HG03520 (cell line): ENCODE measurements around the gene MBOAT1.
"Not testable (repeated sequence)": the region's sequence is repeated elsewhere in the genome, so short reads cannot be mapped to it uniquely, and the experiment has no call there.

Experiments used
- ATAC-seq: cut with Tn5 transposase; IDR thresholded peaks from one replicate; pipeline ENCODE4 v1.9.1; 2021; ENCODE audit warnings: mild to moderate bottlenecking, moderate library complexity; ENCODE audit not compliant: unreplicated experiment

The MBOAT1 gene

DNA sequence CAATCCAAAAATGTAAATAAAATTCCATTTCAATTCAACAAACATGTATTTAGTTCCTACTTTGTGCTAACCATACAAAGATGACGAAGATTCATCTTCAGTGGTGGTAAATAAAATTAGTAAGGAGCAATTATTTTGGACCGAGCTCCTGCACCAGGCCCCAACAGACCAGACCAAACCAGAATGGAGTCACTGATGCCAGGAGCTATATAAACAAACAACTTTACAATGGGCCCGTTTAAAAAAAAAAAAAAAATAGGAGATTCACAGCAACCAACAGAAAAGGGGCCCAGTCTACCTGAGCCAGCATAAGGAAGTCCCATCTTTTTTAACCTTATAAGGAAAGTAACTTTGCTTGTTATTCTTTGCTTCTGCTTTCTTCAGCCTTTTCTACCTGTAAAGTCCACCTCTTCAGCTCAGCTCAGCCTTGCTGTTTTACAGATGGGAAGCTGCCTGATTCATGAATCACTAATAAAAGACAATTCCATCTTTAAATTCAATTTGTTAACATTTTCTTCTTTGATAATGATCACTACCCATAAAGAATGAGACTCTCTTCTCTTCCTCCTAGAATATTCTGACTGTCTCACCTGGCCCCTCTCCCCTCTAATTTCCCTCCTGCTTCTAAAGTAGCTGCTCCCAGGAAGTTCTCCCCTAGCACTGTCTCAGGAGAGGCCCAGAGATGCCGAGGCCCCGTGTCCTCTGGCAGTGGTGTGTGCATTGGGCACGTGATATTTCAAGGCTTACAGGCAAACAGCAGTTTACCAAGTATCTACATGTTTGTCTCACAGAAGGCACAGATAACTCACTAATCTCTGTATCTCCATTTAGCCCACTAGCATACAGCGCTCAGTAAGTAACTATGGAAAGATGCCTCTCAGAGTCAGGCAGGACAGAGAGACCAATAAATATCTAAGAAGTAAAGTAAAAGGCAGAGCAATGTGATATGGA, 8.4 kb downstream of the MBOAT1 start:
- no peak for ATAC-seq

DNA sequence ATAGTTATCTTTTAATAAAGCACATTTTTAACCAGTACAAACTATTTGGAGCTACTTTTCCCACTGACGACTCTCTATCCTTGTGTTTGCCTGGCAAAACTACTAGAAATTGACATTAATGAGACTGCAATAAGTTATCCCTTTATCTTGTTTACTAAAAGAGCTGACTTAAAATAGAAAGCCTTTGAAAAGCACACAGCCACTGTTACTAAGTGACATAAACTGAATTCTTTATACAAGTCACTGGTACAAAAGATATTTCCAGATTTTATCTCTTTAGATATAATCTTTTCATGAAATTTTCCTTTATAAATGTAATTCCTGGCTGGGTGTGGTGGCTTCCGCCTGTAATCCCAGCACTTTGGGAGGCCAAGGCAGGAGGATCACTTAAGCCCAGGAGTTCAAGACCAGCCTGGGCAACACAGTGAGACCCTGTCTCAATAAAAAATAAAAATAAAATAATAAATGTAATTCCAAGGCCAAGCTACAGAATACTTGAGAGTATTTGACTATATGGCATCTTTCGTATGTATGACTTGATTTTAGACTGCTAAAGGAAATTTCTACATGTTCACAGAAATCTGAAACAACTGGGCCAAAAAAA, 9.5 kb downstream of the MBOAT1 start:
- no peak for ATAC-seq

DNA sequence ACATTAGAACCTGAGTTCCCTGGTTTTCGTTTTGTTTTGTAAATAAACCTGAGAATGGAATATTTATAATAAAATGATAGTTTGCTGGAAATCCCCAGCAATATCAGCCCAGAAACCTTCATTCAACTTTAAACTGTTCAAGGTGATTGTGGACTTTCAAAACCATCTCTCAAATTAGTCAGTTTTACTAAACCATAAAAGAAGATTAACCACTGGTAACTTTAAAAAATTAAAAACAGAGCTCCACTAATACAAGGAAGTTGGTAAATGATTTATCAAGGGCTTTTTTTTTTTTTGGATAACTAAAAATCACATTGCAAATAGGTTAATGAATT, 10.0 kb downstream of the MBOAT1 start:
- peak; percentile 33 for ATAC-seq

DNA sequence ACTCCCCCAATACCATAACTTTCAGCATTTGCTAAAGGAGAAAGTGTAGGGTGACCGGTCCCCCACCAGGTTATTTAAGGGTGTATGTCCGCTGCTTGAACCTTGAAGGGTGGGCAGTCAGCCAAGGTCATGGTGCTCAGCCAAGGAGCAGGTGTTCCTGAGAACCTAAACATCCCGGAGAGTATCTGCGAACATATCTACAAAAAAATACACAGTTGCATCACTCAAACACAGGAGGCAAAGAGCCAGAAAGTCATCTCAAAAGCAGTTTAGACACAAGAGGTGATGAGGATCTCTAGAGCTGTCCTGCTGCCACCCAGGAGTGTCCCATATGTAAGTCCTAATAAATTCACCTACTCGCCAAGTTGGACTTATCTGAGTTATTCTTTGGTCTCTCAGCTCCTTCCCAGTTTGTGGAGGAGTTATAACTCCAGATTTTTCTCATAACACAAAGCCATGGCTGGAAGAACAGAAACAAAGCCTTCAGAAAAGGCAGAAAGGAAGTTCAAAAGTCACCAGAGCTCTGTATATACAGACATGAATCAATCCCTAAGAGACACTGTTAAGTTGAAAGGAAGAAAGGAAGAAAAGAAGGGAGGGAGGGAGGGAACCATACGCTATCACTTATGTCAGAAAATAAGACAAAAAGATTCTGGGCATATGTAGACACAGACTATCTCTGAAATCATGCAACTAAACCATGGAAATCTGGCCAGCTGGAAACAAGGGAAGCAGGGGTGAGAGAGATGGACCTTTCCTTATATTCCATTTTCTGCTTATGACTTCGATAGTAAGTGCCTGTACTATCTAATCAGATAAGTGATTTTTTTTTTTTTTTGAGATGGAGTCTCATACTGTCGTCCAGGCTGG, 11.3 kb downstream of the MBOAT1 start:
- no peak for ATAC-seq

DNA sequence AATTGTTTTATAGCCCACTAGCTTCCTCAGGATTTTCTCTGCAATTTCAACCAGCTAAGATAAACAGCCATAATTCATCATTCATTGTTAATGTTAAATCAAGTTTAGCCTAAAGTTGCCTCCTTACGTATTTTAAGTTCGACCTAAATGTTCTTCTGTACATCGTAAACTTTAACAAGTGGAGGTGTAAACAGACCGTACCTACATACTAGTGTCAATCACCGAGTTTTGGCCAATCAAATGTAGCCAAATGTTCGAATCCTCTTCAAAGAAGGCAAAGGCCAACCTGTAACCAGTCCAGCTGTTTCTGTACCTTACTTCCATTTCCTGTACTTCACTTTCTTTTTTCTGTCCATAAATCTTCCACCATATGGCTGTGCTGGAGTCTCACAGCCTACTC, 13.5 kb downstream of the MBOAT1 start:
- ATAC-seq, result no peak

DNA sequence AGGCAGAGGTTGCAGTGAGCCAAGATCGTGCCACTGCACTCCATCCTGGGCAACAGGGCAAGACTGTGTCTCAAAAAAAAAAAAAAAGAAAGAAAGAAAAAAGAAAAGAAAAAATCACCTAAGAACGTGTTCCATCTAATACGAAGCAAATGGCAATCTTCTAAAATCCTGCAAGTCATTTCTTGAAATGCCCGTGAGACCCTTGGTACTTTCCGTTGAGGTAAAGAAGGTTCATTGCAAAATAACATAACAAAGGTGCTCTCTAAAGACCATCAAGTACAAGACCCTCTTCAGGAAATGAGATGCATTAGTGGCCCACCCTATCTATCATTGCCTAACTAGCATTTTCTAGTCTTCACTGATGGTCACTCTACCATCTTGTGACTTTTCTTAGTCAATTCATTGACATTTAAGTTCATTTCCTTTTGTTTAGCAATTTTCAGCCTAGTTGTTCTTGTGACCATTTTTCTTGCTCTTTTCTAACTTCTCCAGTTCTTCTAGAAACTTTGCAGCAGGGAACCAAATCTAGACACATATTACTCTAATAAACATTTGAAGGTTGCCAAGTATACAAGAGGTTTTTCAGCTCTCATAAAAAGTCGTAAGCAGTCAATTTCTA, 14.0 kb downstream of the MBOAT1 start:
- ATAC-seq, result no peak

GRCh38 chr6:20197251-20197650, 15.0 kb downstream of the MBOAT1 start:
- ATAC-seq, result no peak

GRCh38 chr6:20192625-20193024, 19.6 kb downstream of the MBOAT1 start:
- no peak for ATAC-seq

- no peak for ATAC-seq
Observed at GRCh38 chr6:20191992-20192391, 20.3 kb downstream of the MBOAT1 start.

- no peak for ATAC-seq
Observed at GRCh38 chr6:20188630-20189075, 23.6 kb downstream of the MBOAT1 start.

DNA sequence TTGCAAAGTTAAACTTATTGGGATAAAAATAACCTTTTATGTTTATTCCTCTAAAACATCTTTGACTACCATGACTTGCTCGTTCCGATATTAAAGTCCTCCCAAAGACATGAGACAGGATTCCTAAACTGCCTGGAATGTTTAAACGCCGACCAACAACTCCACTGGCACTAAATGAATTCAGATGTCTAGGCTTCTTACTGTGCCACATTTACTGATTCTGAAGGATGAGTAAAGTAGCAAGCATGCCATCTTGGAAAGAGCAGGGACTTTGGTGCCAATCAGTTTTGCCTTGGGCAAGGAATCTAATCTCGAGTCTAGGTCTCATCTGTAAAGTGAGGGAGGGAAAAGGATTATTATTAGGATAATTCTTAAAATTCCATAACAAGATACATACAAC, 25.3 kb downstream of the MBOAT1 start:
- no peak for ATAC-seq

- no peak for ATAC-seq
Observed at GRCh38 chr6:20183706-20184105, 28.6 kb downstream of the MBOAT1 start.

- ATAC-seq, result no peak
Observed at GRCh38 chr6:20182926-20183521, 29.2 kb downstream of the MBOAT1 start.

DNA sequence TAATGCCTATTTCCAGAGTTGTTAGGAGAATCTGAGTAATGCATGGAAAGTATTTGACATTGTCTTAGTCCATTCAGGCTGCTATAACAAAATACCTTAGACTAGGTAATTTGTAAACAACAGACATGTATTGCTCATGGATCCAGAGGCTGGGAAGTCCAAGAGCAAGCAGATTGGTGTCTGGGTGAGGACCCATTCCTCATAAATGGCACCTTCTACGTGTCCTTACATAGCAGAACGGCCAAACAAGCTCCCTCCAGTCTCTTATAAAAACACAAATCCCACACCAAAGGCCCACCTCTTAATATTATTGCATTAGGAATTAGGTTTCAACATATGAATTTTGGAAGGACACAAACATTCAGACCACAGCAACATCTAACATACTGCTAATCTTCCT, 30.2 kb downstream of the MBOAT1 start:
- no peak for ATAC-seq

- ATAC-seq, result no peak
Observed at GRCh38 chr6:20180935-20181334, 31.3 kb downstream of the MBOAT1 start.

DNA sequence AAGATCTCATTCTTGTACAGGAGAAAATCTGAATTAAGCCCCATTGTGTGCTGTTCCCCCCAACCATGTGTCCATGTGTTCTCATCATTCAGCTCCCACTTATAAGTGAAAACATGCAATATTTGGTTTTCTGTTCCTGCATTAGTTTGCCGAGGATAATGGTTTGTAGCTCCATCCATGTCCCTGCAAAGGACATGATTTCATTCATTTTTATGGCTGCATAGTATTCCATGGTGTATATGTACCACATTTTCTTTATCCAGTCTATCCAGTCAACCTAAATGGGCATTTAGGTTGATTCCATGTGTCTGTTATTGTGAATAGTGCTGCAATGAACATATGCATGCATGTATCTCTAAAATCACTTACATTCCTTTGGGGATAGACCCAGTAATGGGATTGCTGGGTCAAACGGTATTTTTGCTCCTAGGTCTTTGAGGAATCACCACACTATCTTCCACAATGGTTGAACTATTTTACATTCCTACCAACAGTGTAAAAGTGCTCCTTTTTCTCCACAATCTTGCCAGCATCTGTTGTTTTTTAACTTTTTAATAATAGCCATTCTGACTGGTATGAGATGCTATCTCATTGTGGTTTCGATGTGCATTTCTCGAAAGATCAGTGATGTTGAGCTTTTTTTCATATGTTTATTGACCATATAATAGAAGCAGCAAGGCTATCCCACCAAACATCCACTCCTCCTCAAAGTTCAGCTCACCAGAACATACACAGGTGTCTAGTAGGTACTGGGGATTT, 32.8 kb downstream of the MBOAT1 start:
- not testable (repeated sequence) for ATAC-seq

- no peak for ATAC-seq
Observed at GRCh38 chr6:20178327-20178726, 33.9 kb downstream of the MBOAT1 start.

DNA sequence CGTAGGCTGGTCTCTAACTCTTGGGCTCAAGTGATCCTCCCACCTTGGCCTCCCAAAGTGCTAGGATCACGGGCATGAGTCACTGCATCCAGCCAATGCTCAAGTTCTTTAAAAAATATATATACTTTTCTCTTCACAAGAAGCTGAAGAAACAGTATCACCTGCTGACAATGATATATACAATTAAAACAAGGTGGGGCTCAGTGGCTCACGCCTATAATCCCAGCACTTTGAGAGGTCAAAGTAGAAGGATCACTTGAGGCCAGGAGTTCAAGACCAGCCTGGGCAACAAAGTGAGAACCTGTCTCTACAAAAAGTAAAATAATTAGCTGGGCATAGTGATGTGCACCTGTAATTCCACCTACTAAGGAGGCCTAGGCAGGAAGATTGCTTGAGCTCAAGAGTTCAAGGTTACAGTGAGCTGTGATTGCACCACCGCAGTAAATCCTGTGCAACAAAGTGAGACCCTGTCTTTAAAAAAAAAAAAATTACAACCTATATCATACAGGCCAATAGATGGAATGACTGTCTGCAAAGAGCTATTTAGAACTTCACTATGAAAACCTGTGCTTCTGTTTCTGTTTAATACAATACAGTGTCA, 36.4 kb downstream of the MBOAT1 start:
- no peak for ATAC-seq
